GM18951 (cell line): ENCODE measurements around the gene LRRC4C.
"Not testable (repeated sequence)": the region's sequence is repeated elsewhere in the genome, so short reads cannot be mapped to it uniquely, and the experiment has no call there.

Experiments
- POLR2A ChIP-seq: IDR thresholded peaks from 4 replicates; pipeline ENCODE4 v1.6.1; 2011; ENCODE audit warnings: mild to moderate bottlenecking; ENCODE audit not compliant: insufficient read length, insufficient read depth; ENCODE audit errors: extremely low read depth
- in situ Hi-C: fragments of 300-500 bp; cut with MboI; formaldehyde crosslinking; loops from one replicate; pipeline ENCODE4 v1.12.0; 2022; ENCODE audit warnings: low sequenced_read_pairs, mixed read lengths, inconsistent platforms; ENCODE audit not compliant: unreplicated experiment

The LRRC4C gene

GRCh38 chr11:40236526-40236925, 1222.9 kb downstream of the LRRC4C start:
- in situ Hi-C loops: no loop called here
- TF ChIP-seq POLR2A: no peak

DNA sequence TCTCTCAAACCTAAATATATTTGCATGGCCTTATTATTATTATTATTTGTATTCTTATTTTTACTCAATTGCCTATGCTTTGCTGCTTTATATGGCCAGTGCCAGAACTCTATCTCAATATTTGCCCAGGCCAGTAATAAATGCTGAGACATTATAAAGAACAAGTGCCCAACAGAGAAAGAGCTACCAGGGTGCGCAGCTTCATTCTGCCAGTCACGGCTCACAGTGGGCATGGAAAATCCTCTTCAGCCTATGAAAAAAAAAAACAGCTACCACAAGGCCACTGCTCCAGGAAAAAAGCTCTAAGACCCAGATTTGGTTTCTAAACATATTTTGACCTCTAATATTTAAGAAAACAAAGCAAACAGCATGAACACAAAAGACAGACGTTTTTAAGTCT, 1223.6 kb downstream of the LRRC4C start:
- TF ChIP-seq POLR2A: no peak
- in situ Hi-C loops: no loop called here

- no peak for TF ChIP-seq POLR2A
- in situ Hi-C loops: no loop called here
Observed at GRCh38 chr11:40230821-40231220, 1228.6 kb downstream of the LRRC4C start.

- TF ChIP-seq POLR2A: no peak
- in situ Hi-C loops: no loop called here
Observed at GRCh38 chr11:40228662-40229061, 1230.8 kb downstream of the LRRC4C start.

DNA sequence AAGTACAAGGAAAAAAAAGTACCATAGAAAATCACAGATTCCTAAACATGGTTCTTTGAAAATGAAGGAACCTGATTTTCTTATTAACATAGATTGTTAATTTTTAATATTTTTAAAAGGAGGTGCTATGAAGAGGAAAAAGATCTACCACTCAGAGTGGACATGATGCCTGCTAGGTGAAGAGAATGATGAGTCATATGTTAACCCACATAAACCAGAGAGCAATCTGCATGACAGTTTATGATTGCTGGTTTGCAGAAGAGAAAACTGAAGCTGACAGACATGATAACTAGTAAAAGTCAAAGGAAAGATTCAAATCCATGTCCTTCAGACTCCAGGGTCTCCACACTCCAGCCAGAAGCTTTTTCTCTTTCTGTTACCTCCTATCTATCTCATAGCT, 1231.7 kb downstream of the LRRC4C start:
- TF ChIP-seq POLR2A: no peak
- in situ Hi-C loops: no loop called here

GRCh38 chr11:40226654-40227053, 1232.8 kb downstream of the LRRC4C start:
- in situ Hi-C loops: no loop called here

GRCh38 chr11:40223596-40224330, 1235.7 kb downstream of the LRRC4C start:
- TF ChIP-seq POLR2A: no peak
- in situ Hi-C loops: no loop called here

More at GRCh38 chr11:40226654-40227053, 1232.8 kb downstream of the LRRC4C start:
- TF ChIP-seq POLR2A: no peak

GRCh38 chr11:40219401-40219800, 1240.1 kb downstream of the LRRC4C start:
- in situ Hi-C loops: no loop called here
- TF ChIP-seq POLR2A: no peak

DNA sequence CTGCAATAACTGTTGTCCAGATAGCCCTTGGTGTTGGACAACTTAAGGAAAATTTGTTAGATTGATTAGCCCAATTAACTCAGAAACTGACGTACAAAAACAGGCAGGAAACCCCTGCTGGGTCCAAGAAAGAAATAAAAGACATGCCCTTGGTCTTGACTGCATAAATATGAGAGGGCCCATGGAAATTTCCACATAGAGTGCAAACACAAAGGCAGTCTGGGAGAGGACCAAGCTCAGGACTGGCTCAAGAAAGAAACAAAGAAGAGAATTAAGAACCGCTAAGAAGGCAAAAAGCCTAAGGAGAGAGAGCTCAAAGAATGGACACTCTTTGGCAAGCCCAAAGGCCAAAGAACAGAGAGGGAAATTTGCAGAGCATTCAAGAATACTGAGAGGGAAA, 1243.9 kb downstream of the LRRC4C start:
- in situ Hi-C loops: no loop called here

GRCh38 chr11:40207416-40207815, 1252.0 kb downstream of the LRRC4C start:
- TF ChIP-seq POLR2A: no peak
- in situ Hi-C loops: no loop called here

More for the DNA sequence above, 1243.9 kb downstream of the LRRC4C start:
- TF ChIP-seq POLR2A: no peak

GRCh38 chr11:40204228-40204627, 1255.2 kb downstream of the LRRC4C start:
- TF ChIP-seq POLR2A: no peak
- in situ Hi-C loops: no loop called here

GRCh38 chr11:40203606-40204005, 1255.8 kb downstream of the LRRC4C start:
- in situ Hi-C loops: no loop called here
- no peak for TF ChIP-seq POLR2A

GRCh38 chr11:40202589-40203270, 1256.7 kb downstream of the LRRC4C start:
- no peak for TF ChIP-seq POLR2A
- in situ Hi-C loops: no loop called here

GRCh38 chr11:40192590-40192989, 1266.9 kb downstream of the LRRC4C start:
- in situ Hi-C loops: not testable (repeated sequence)
